H9 (cell line): ENCODE data around the gene PPIF. TPM values are rescaled to one million over a fixed set of nuclear protein-coding genes. Genes with fewer than 3 reads are reported as not detected.
"Not testable (repeated sequence)": the region's sequence is repeated elsewhere in the genome, so short reads cannot be mapped to it uniquely, and the experiment has no call there.

Experiments
- DNase-seq: peaks from one replicate; pipeline ENCODE4 v3.0.0-alpha.2; 2017
- H2AFZ ChIP-seq: one replicate; pipeline ENCODE4 v1.6.1; 2013; ENCODE audit warnings: mild to moderate bottlenecking, low read length, control low read depth, moderate library complexity
- H2AK5ac ChIP-seq: 2 replicates; pipeline ENCODE4 v1.6.1; 2013; ENCODE audit warnings: low read length, control low read depth, mixed read lengths; ENCODE audit not compliant: insufficient read length
- H2BK120ac ChIP-seq: one replicate; pipeline ENCODE4 v1.6.1; 2013; ENCODE audit warnings: low read depth, mild to moderate bottlenecking, low read length, control low read depth, inconsistent platforms; ENCODE audit not compliant: poor library complexity, severe bottlenecking
- H2BK12ac ChIP-seq: 2 replicates; pipeline ENCODE4 v1.6.1; 2013; ENCODE audit warnings: low read length, control low read depth, mixed read lengths, low read depth; ENCODE audit not compliant: insufficient read length
- H2BK15ac ChIP-seq: 2 replicates; pipeline ENCODE4 v1.6.1; 2013; ENCODE audit warnings: low read depth, low read length, control low read depth
- H2BK20ac ChIP-seq: one replicate; pipeline ENCODE4 v1.6.1; 2013; ENCODE audit warnings: low read depth, mild to moderate bottlenecking, low read length, control low read depth, inconsistent platforms; ENCODE audit not compliant: poor library complexity, severe bottlenecking
- H2BK5ac ChIP-seq: 2 replicates; pipeline ENCODE4 v1.6.1; 2013; ENCODE audit warnings: low read length, control low read depth, mixed read lengths; ENCODE audit not compliant: insufficient read length
- H3K14ac ChIP-seq: 2 replicates; pipeline ENCODE4 v1.6.1; 2013; ENCODE audit warnings: low read length, control low read depth; ENCODE audit not compliant: insufficient read depth
- H3K18ac ChIP-seq: 2 replicates; pipeline ENCODE4 v1.6.1; 2013; ENCODE audit warnings: low read depth, mild to moderate bottlenecking, mixed read lengths, low read length, control low read depth; ENCODE audit not compliant: insufficient read length
- H3K23ac ChIP-seq: 2 replicates; pipeline ENCODE4 v1.6.1; 2013; ENCODE audit warnings: low read length, control low read depth, mixed read lengths, low read depth; ENCODE audit not compliant: insufficient read length
- H3K23me2 ChIP-seq: 2 replicates; pipeline ENCODE4 v1.6.1; 2013; ENCODE audit warnings: low read depth, mild to moderate bottlenecking, mixed read lengths, low read length, control low read depth; ENCODE audit not compliant: insufficient read length, poor library complexity, severe bottlenecking
- H3K27ac ChIP-seq: 2 replicates; pipeline ENCODE4 v1.5.1; 2013; ENCODE audit warnings: low read length, control low read depth, mixed read lengths, low read depth; ENCODE audit not compliant: insufficient read length
- H3K27me3 ChIP-seq: 2 replicates; pipeline ENCODE4 v1.6.1; 2013; ENCODE audit warnings: low read length, control low read depth, inconsistent platforms; ENCODE audit not compliant: insufficient read depth
- H3K4ac ChIP-seq: 2 replicates; pipeline ENCODE4 v1.6.1; 2013; ENCODE audit warnings: low read depth, mild to moderate bottlenecking, control low read depth, inconsistent platforms, low read length, moderate library complexity
- H3K4me1 ChIP-seq: 2 replicates; pipeline ENCODE4 v1.6.1; 2013; ENCODE audit warnings: low read length, control low read depth, inconsistent platforms; ENCODE audit not compliant: insufficient read depth
- H3K4me2 ChIP-seq: 2 replicates; pipeline ENCODE4 v1.6.1; 2013; ENCODE audit warnings: low read length, control low read depth, mixed read lengths; ENCODE audit not compliant: insufficient read length, insufficient read depth
- H3K56ac ChIP-seq: 2 replicates; pipeline ENCODE4 v1.6.1; 2013; ENCODE audit warnings: low read depth, mild to moderate bottlenecking, mixed read lengths, low read length, control low read depth; ENCODE audit not compliant: insufficient read length
- H3K79me1 ChIP-seq: 2 replicates; pipeline ENCODE4 v1.6.1; 2013; ENCODE audit warnings: low read depth, mild to moderate bottlenecking, moderate library complexity, low read length, control low read depth, inconsistent platforms; ENCODE audit not compliant: insufficient read depth, poor library complexity, severe bottlenecking
- H3K79me2 ChIP-seq: 2 replicates; pipeline ENCODE4 v1.6.1; 2013; ENCODE audit warnings: low read length, control low read depth, inconsistent platforms; ENCODE audit not compliant: insufficient read depth
- H3K9ac ChIP-seq: 2 replicates; pipeline ENCODE4 v1.6.1; 2013; ENCODE audit warnings: low read length, control low read depth, mixed read lengths; ENCODE audit not compliant: insufficient read length; ENCODE audit errors: extremely low read depth
- H3K9me3 ChIP-seq: one replicate; pipeline ENCODE4 v1.6.1; 2013; ENCODE audit warnings: low read depth, low read length, inconsistent platforms; ENCODE audit not compliant: control insufficient read depth
- H3T11ph ChIP-seq: one replicate; pipeline ENCODE4 v1.6.1; 2013; ENCODE audit warnings: mild to moderate bottlenecking, low read length, control low read depth, inconsistent platforms
- H4K20me1 ChIP-seq: one replicate; pipeline ENCODE4 v1.6.1; 2013; ENCODE audit not compliant: control insufficient read depth, insufficient read length, insufficient read depth
- H4K5ac ChIP-seq: 2 replicates; pipeline ENCODE4 v1.6.1; 2013; ENCODE audit warnings: low read depth, mild to moderate bottlenecking, mixed read lengths, low read length, control low read depth; ENCODE audit not compliant: insufficient read length
- H4K8ac ChIP-seq: replicated peaks from 2 replicates; pipeline ENCODE4 v1.6.1; 2013; ENCODE audit warnings: low read length, control low read depth, mixed read lengths, low read depth; ENCODE audit not compliant: insufficient read length
- H4K91ac ChIP-seq: 2 replicates; pipeline ENCODE4 v1.6.1; 2013; ENCODE audit warnings: low read depth, mild to moderate bottlenecking, moderate library complexity, mixed read lengths, low read length, control low read depth; ENCODE audit not compliant: insufficient read length
- H3K27ac Mint-ChIP-seq, 3 experiments: 2 replicates in 2 of 3; 3 replicates in 1 of 3; pipeline ENCODE4 v1.8.0; 2020 to 2021; ENCODE audit warnings: mixed read lengths in 3 of 3, mild to moderate bottlenecking in 1 of 3, moderate library complexity in 1 of 3
- H3K27me3 Mint-ChIP-seq: 2 replicates; pipeline ENCODE4 v1.8.0; 2021; ENCODE audit warnings: low read depth, mild to moderate bottlenecking, moderate library complexity, mixed read lengths
- H3K36me3 Mint-ChIP-seq, 3 experiments: 2 replicates in 2 of 3; 3 replicates in 1 of 3; pipeline ENCODE4 v1.8.0; 2020 to 2021; ENCODE audit warnings: low read depth in 3 of 3, mixed read lengths in 3 of 3; ENCODE audit not compliant: insufficient read depth in 1 of 3
- H3K4me1 Mint-ChIP-seq, 2 experiments: 2 replicates each; pipeline ENCODE4 v1.8.0; 2020; ENCODE audit warnings: mixed read lengths in 2 of 2
- H3K4me3 Mint-ChIP-seq, 2 experiments: 2 replicates in 1 of 2; 3 replicates in 1 of 2; pipeline ENCODE4 v1.8.0; 2020 to 2021; ENCODE audit warnings: mild to moderate bottlenecking in 2 of 2, mixed read lengths in 2 of 2, moderate library complexity in 1 of 2
- H3K9me3 Mint-ChIP-seq, 2 experiments: 2 replicates in 1 of 2; 3 replicates in 1 of 2; pipeline ENCODE4 v1.8.0; 2020; ENCODE audit warnings: mild to moderate bottlenecking in 2 of 2, mixed read lengths in 2 of 2, moderate library complexity in 1 of 2
- WGBS: extraction: QIAGEN DNeasy Blood & Tissue Kit; methylation state at CpG from one replicate; pipeline ENCODE4 v1.1.7; 2013; ENCODE audit warnings: missing lambda C conversion rate, low lambda C conversion rate, mixed read lengths; ENCODE audit not compliant: insufficient read length; ENCODE audit errors: extremely low coverage; 5-methylcytosine and 5-hydroxymethylcytosine counted together
- total RNA-seq: library from RNA; stranded (reverse); gene quantifications from 2 replicates; pipeline ENCODE4 v1.2.1, GENCODE V29; 2021
- TF ChIP-seq, protein P1 (sequence below): fragments of 200-600 bp; sonication (generic); conservative IDR thresholded peaks from 3 replicates; pipeline ENCODE4 v1.8.0; 2021; ENCODE audit warnings: antibody characterized with exemption, mild to moderate bottlenecking

Gene PPIF
- total RNA-seq, 1 experiment from 2014 or later = 79.7 TPM

DNA sequence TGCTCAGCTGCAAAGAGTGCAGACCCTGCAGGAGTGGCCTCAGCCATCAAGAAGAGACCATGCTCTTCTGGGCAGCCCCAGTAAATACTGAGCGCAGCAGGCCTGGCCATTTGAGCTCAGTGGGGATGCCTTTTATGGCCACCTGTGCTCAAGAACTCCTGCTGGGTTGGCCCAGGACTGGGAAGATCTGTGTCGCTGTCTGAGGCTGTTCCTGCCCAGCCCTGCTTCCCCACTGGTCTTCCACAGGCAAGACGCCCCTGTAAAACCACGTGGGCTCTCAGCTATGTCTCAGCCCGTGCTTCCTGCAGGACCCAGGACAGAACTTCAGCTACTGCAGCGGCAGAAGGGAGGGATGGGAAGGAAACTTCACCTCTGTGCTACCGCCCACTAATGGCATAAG lies 10.5 kb upstream of the PPIF start:
- H4K20me1 ChIP-seq = no peaks in the 10 kb centered on the region

DNA sequence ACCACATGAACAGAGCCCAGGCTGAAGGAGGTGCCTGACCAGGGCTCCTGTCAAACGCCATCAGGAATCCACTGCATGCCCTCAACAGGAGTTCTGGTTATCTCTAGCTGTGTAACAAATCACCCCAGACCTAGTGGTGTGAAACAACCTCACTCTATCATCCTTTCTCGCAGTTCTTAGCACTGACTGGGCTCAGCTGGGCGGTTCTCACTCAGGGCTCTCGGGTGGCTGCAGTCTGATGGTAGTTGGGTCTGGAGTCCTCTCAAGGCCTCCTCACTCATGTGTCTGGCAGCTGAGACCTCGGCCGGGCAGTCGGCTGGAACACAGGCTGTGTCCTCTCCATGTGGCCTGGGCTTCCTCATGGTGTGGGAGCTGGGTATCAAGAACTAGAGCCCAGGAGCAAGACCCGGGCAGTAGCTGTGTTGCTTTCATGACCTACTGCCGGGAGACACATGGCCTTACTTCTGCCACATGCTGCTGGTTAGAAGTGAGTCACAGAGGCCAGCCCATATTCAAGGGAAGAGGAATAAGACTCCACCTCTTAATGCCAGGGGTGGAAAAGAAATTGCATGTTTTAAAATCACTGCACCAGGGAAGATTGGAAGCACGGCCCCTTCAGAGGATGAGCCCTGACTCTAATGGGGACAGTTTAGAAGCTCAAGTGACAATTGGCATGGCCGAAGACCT lies 9.3 kb upstream of the PPIF start:
- not testable (repeated sequence) for H2AK5ac ChIP-seq, H2AFZ ChIP-seq, H3K4me3 Mint-ChIP-seq, H3K27me3 ChIP-seq, H2BK15ac ChIP-seq, H3K9ac ChIP-seq, H3K79me2 ChIP-seq, H3K14ac ChIP-seq, H2BK20ac ChIP-seq, H3K27ac Mint-ChIP-seq, H2BK120ac ChIP-seq, H3K27ac ChIP-seq, H3K9me3 ChIP-seq, H3K56ac ChIP-seq, H3K4me2 ChIP-seq, H4K5ac ChIP-seq, H2BK12ac ChIP-seq, H3K36me3 Mint-ChIP-seq, DNase-seq, H3K79me1 ChIP-seq, H3K18ac ChIP-seq, H4K91ac ChIP-seq, H3K9me3 Mint-ChIP-seq, H3T11ph ChIP-seq, H4K8ac ChIP-seq, H3K23me2 ChIP-seq, H3K4ac ChIP-seq, H2BK5ac ChIP-seq, H4K20me1 ChIP-seq, H3K23ac ChIP-seq, H3K4me1 ChIP-seq
- no CpG with 5 or more reads among the region's 11 CpGs for WGBS
- peaks cover 23% of the 10 kb centered on the region for H3K27me3 Mint-ChIP-seq
- H3K4me1 Mint-ChIP-seq = peaks cover 13% of the 10 kb centered on the region in 2 experiments

More for the DNA sequence above, 10.5 kb upstream of the PPIF start:
- no peak overlapping the region for H4K91ac ChIP-seq
- H3K14ac ChIP-seq = no peak overlapping the region
- no peak overlapping the region for H2BK12ac ChIP-seq
- Mint-ChIP-seq H3K36me3 (peaks cover 2 to 3% (median 3%) of the 10 kb centered on the region in 3 experiments; a peak in 5 of 7 replicates), H3K4me3 (no peak overlapping the region; a peak in 1 of 5 replicates), H3K27ac (no peak overlapping the region), H3K9me3 (peaks cover 12 to 14% of the 10 kb centered on the region in 2 experiments), H3K4me1 (peaks cover 13% of the 10 kb centered on the region in 2 experiments), H3K27me3 (peaks cover 19% of the 10 kb centered on the region)
- no peak overlapping the region for H3K4me2 ChIP-seq
- no peaks in the 10 kb centered on the region for H3K79me1 ChIP-seq
- no peak overlapping the region for H2AFZ ChIP-seq
- H2BK15ac ChIP-seq = no peak overlapping the region
- H4K8ac ChIP-seq = no peak overlapping the region
- no peaks in the 10 kb centered on the region for H3K23me2 ChIP-seq
- peak; percentile 50 for DNase-seq
- H3K18ac ChIP-seq = no peak overlapping the region
- no peak overlapping the region for H3K23ac ChIP-seq
- H2BK5ac ChIP-seq = no peak overlapping the region
- H3K27me3 ChIP-seq = no peaks in the 10 kb centered on the region
- no peaks in the 10 kb centered on the region for H3K9me3 ChIP-seq
- no peak overlapping the region for H3T11ph ChIP-seq
- no peak overlapping the region for H3K56ac ChIP-seq
- H2AK5ac ChIP-seq = no peak overlapping the region
- no peak overlapping the region for H3K27ac ChIP-seq
- H2BK120ac ChIP-seq = no peak overlapping the region
- H3K4me1 ChIP-seq = no peaks in the 10 kb centered on the region
- no peaks in the 10 kb centered on the region for H3K79me2 ChIP-seq
- no peak overlapping the region for H4K5ac ChIP-seq
- TF ChIP-seq, protein P1, sequence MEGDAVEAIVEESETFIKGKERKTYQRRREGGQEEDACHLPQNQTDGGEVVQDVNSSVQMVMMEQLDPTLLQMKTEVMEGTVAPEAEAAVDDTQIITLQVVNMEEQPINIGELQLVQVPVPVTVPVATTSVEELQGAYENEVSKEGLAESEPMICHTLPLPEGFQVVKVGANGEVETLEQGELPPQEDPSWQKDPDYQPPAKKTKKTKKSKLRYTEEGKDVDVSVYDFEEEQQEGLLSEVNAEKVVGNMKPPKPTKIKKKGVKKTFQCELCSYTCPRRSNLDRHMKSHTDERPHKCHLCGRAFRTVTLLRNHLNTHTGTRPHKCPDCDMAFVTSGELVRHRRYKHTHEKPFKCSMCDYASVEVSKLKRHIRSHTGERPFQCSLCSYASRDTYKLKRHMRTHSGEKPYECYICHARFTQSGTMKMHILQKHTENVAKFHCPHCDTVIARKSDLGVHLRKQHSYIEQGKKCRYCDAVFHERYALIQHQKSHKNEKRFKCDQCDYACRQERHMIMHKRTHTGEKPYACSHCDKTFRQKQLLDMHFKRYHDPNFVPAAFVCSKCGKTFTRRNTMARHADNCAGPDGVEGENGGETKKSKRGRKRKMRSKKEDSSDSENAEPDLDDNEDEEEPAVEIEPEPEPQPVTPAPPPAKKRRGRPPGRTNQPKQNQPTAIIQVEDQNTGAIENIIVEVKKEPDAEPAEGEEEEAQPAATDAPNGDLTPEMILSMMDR = no peak
- no CpG with 5 or more reads among the region's 7 CpGs for WGBS
- no peak overlapping the region for H2BK20ac ChIP-seq
- no peak overlapping the region for H3K4ac ChIP-seq
- H3K9ac ChIP-seq = no peak overlapping the region
